H1 (cell line): ENCODE measurements around the gene PRR20C. TPM values are rescaled to one million over a fixed set of nuclear protein-coding genes. Genes with fewer than 3 reads are reported as not detected.
A peak's percentile ranks its signal among the peaks of the same experiment; 100 is the strongest.

Experiments
- CTCF ChIA-PET: fragments of 300-600 bp; sonication (Branson Sonifier 250); formaldehyde crosslinking; loops from one replicate; lab custom pipeline; 2021; ENCODE audit not compliant: partially characterized antibody; lab: Charles Lee
- POLR2A ChIA-PET: fragments of 300-600 bp; sonication (Branson Sonifier 250); formaldehyde crosslinking; loops from one replicate; lab custom pipeline; 2021; ENCODE audit warnings: inconsistent platforms; ENCODE audit not compliant: partially characterized antibody; lab: Charles Lee
- DNase-seq, 2 experiments: peaks; one replicate each; pipeline versions ENCODE4 v3.0.0 to v3.0.0-alpha.2; 2010 to 2022; ENCODE audit warnings: low spot score in 2 of 2, low read depth in 1 of 2, mixed read lengths in 1 of 2
- FAIRE-seq: peaks from 2 replicates; lab custom pipeline; 2011; peaks lifted over from hg19 to GRCh38; lab: Jason Lieb, UNC
- H2AFZ ChIP-seq: 2 replicates; pipeline ENCODE4 v1.8.1; 2012; ENCODE audit warnings: low read length, inconsistent platforms
- H2AK5ac ChIP-seq: 2 replicates; pipeline ENCODE4 v1.6.1; 2013; ENCODE audit warnings: low read depth, low read length
- H2BK120ac ChIP-seq: replicated peaks from 2 replicates; pipeline ENCODE3; 2013; ENCODE audit warnings: low read depth, low read length, inconsistent platforms
- H2BK12ac ChIP-seq: 2 replicates; pipeline ENCODE4 v1.6.1; 2013; ENCODE audit warnings: low read depth, low read length
- H2BK15ac ChIP-seq: 2 replicates; pipeline ENCODE4 v1.6.1; 2013; ENCODE audit warnings: low read length
- H2BK20ac ChIP-seq: 2 replicates; pipeline ENCODE4 v1.6.1; 2013; ENCODE audit warnings: low read length
- H2BK5ac ChIP-seq: 2 replicates; pipeline ENCODE4 v1.6.1; 2013; ENCODE audit warnings: low read depth, low read length
- H3K14ac ChIP-seq: 2 replicates; pipeline ENCODE4 v1.6.1; 2013; ENCODE audit warnings: inconsistent platforms; ENCODE audit not compliant: insufficient read length
- H3K18ac ChIP-seq: 2 replicates; pipeline ENCODE4 v1.6.1; 2013; ENCODE audit warnings: low read length; ENCODE audit errors: extremely low read depth
- H3K23ac ChIP-seq: 2 replicates; pipeline ENCODE4 v1.6.1; 2013; ENCODE audit warnings: inconsistent platforms; ENCODE audit not compliant: insufficient read length
- H3K23me2 ChIP-seq: 2 replicates; pipeline ENCODE4 v1.6.1; 2013; ENCODE audit warnings: low read depth, low read length
- H3K27ac ChIP-seq: 2 replicates; pipeline ENCODE4 v1.6.1; 2011; ENCODE audit warnings: low read depth, low read length, inconsistent platforms
- H3K27me3 ChIP-seq, 4 experiments: replicated peaks in 1 of 4; 1 replicate in 1 of 4; 2 replicates in 3 of 4; pipeline versions ENCODE4 v1.6.1 to v1.8.1; 2011 to 2013; ENCODE audit warnings: low read length in 3 of 4, mild to moderate bottlenecking in 3 of 4, inconsistent platforms in 2 of 4, mixed read lengths in 2 of 4, moderate library complexity in 1 of 4; ENCODE audit not compliant: control insufficient read depth in 3 of 4, insufficient read depth in 3 of 4; ENCODE audit errors: extremely low read depth in 1 of 4
- H3K36me3 ChIP-seq, 4 experiments: 2 replicates each; pipeline versions ENCODE4 v1.6.1 to v1.8.1; 2011 to 2013; ENCODE audit warnings: mild to moderate bottlenecking in 4 of 4, low read length in 3 of 4, moderate library complexity in 2 of 4, control low read depth in 1 of 4, inconsistent platforms in 1 of 4; ENCODE audit not compliant: insufficient read depth in 4 of 4, control insufficient read depth in 2 of 4
- H3K4ac ChIP-seq: replicated peaks from 2 replicates; pipeline ENCODE3; 2013; ENCODE audit warnings: low read length, low read depth, mixed read lengths, inconsistent platforms; ENCODE audit not compliant: insufficient read length
- H3K4me1 ChIP-seq, 4 experiments: replicated peaks in 1 of 4; 1 replicate in 1 of 4; 2 replicates in 3 of 4; pipeline versions ENCODE4 v1.6.1 to v1.8.1; 2011 to 2013; ENCODE audit warnings: low read length in 3 of 4, inconsistent platforms in 2 of 4, mixed read lengths in 1 of 4; ENCODE audit not compliant: insufficient read depth in 4 of 4, control insufficient read depth in 3 of 4
- H3K4me2 ChIP-seq, 2 experiments: 2 replicates each; pipeline versions ENCODE4 v1.6.1 to v1.8.1; 2011 to 2013; ENCODE audit warnings: low read depth in 2 of 2, low read length in 2 of 2, control low read depth in 1 of 2, inconsistent platforms in 1 of 2, mild to moderate bottlenecking in 1 of 2; ENCODE audit not compliant: insufficient read depth in 1 of 2
- H3K4me3 ChIP-seq, 4 experiments: fragments of 200-600, 300-600 bp in 1 of 4; sonication (generic), shearing (Covaris generic), sonication (Bioruptor Twin) in 1 of 4; 2 replicates each; pipeline versions ENCODE4 v1.5.1 to v1.8.1; 2011 to 2016; ENCODE audit warnings: low read length in 4 of 4, low read depth in 3 of 4, control low read depth in 2 of 4, inconsistent platforms in 2 of 4, mild to moderate bottlenecking in 2 of 4, mixed read lengths in 1 of 4, moderate library complexity in 1 of 4; ENCODE audit not compliant: insufficient read depth in 2 of 4; ENCODE audit errors: extremely low read depth in 1 of 4
- H3K56ac ChIP-seq: replicated peaks from 2 replicates; pipeline ENCODE3; 2013; ENCODE audit warnings: low read depth, mild to moderate bottlenecking, mixed read lengths, low read length, inconsistent platforms; ENCODE audit not compliant: insufficient read length
- H3K79me1 ChIP-seq: 2 replicates; pipeline ENCODE4 v1.6.1; 2013; ENCODE audit warnings: low read depth, low read length, control low read depth
- H3K79me2 ChIP-seq, 2 experiments: 2 replicates each; pipeline versions ENCODE4 v1.6.1 to v1.8.1; 2012 to 2013; ENCODE audit warnings: low read length in 2 of 2, mild to moderate bottlenecking in 2 of 2, inconsistent platforms in 1 of 2; ENCODE audit not compliant: insufficient read depth in 2 of 2, control insufficient read depth in 1 of 2
- H3K9ac ChIP-seq, 4 experiments: replicated peaks in 1 of 4; 1 replicate in 1 of 4; 2 replicates in 3 of 4; pipeline versions ENCODE4 v1.6.1 to v1.8.1; 2011 to 2013; ENCODE audit warnings: low read depth in 3 of 4, low read length in 3 of 4, control low read depth in 2 of 4, mild to moderate bottlenecking in 2 of 4, moderate library complexity in 2 of 4, inconsistent platforms in 1 of 4; ENCODE audit errors: extremely low read depth in 1 of 4
- H3K9me3 ChIP-seq, 2 experiments: 2 replicates each; pipeline versions ENCODE4 v1.6.1 to v1.8.1; 2012 to 2013; ENCODE audit warnings: mild to moderate bottlenecking in 2 of 2, moderate library complexity in 2 of 2, control low read depth in 1 of 2, inconsistent platforms in 1 of 2, low read depth in 1 of 2, low read length in 1 of 2, mixed read lengths in 1 of 2; ENCODE audit not compliant: insufficient read depth in 2 of 2
- H4K20me1 ChIP-seq, 2 experiments: replicated peaks in 1 of 2; 2 replicates each; pipeline versions ENCODE3 to v1.8.1; 2011 to 2013; ENCODE audit warnings: inconsistent platforms in 2 of 2, low read length in 2 of 2, mild to moderate bottlenecking in 1 of 2; ENCODE audit not compliant: insufficient read depth in 2 of 2, control insufficient read depth in 1 of 2
- H4K5ac ChIP-seq: 2 replicates; pipeline ENCODE4 v1.6.1; 2013; ENCODE audit warnings: low read length, low read depth, mixed read lengths, inconsistent platforms; ENCODE audit not compliant: insufficient read length
- H4K8ac ChIP-seq: 2 replicates; pipeline ENCODE4 v1.8.0; 2013; ENCODE audit warnings: mild to moderate bottlenecking, moderate library complexity, low read length, inconsistent platforms; ENCODE audit not compliant: insufficient read depth; ENCODE audit errors: extremely low read depth
- H4K91ac ChIP-seq: replicated peaks from 2 replicates; pipeline ENCODE3; 2013; ENCODE audit warnings: low read length, mixed read lengths, inconsistent platforms; ENCODE audit not compliant: insufficient read length
- JUN ChIP-seq: IDR thresholded peaks from 2 replicates; pipeline ENCODE4 v1.6.1; 2011; ENCODE audit warnings: low read depth, mild to moderate bottlenecking, improper control_type of control experiment, low read length
- WGBS, 2 experiments: shearing (Covaris generic) in 1 of 2; methylation state at CpG; one replicate each; pipeline versions ENCODE4 v1.1.6 to v1.1.7; 2013 to 2015; ENCODE audit warnings: low lambda C conversion rate in 2 of 2, mixed read lengths in 2 of 2, inconsistent platforms in 1 of 2, low coverage in 1 of 2, missing lambda C conversion rate in 1 of 2; ENCODE audit not compliant: insufficient replicate concordance in 2 of 2, insufficient coverage in 1 of 2, insufficient read length in 1 of 2; ENCODE audit errors: extremely low coverage in 1 of 2, missing lambda C conversion rate in 1 of 2; 5-methylcytosine and 5-hydroxymethylcytosine counted together
- polyA plus RNA-seq, 7 experiments: library from polyadenylated mRNA; depleted of rRNA in 3 of 7; stranded (reverse) in 5 of 7; unstranded in 2 of 7; fragments of >200 nt in 5 of 7; fragments of 200-250 nt in 2 of 7; gene quantifications; 1 replicate in 5 of 7; 2 replicates in 1 of 7; 4 replicates in 1 of 7; pipeline versions ENCODE4 v1.2.1 to v1.2.3, GENCODE V29; 2011 to 2013; ENCODE audit warnings: missing spikeins in 2 of 7, mixed read lengths in 2 of 7
- total RNA-seq: library from RNA; stranded (reverse); fragmentation: NEBNext Ultra II Directional; extraction: Animal tissue kit (Norgen Biotek cat#: 25700); gene quantifications from 2 replicates; pipeline ENCODE4 v1.2.1, GENCODE V29; 2021

PRR20C gene
- total and polyA plus RNA-seq, 2 of the 8 experiments (the other 6 are each of a cell fraction or from before 2014, with no cell fraction given): not detected

GRCh38 chr13:57136093-57136492 lies 17.8 kb upstream of the PRR20C start:
- no peak overlapping the region for H4K8ac ChIP-seq
- no peak overlapping the region for H3K4me3 ChIP-seq
- no peak overlapping the region for H2BK20ac ChIP-seq
- 86% methylated on average over 2 of the region's 2 CpGs; no CpG with 5 or more reads in 1 of the 2 experiments for WGBS, 2 experiments
- no peaks in the 10 kb centered on the region for H4K20me1 ChIP-seq
- H2AK5ac ChIP-seq: no peak overlapping the region
- no peaks in the 10 kb centered on the region for H3K36me3 ChIP-seq
- ChIA-PET POLR2A (no interaction called here), CTCF (interaction anchor here (0.6 to 0.7 kb wide), 2 partner anchors 365 to 641 kb away, joined by 3 read pairs; no protein-coding TSS in a partner anchor)
- H2BK15ac ChIP-seq: no peak overlapping the region
- no peaks in the 10 kb centered on the region for H3K27me3 ChIP-seq
- H3K27ac ChIP-seq: no peak overlapping the region
- H2BK5ac ChIP-seq: no peak overlapping the region
- no peak overlapping the region for H3K4me2 ChIP-seq
- no peak overlapping the region for H4K91ac ChIP-seq
- H2AFZ ChIP-seq: 0 out of 2 replicates have a peak overlapping the region, but pooled peaks have one; percentile 39
- H3K79me1 ChIP-seq: no peaks in the 10 kb centered on the region
- no peaks in the 10 kb centered on the region; a peak in 1 of 4 replicates for H3K9me3 ChIP-seq
- H3K14ac ChIP-seq: no peak overlapping the region
- FAIRE-seq: no peak
- H3K23ac ChIP-seq: no peak overlapping the region
- no peaks in the 10 kb centered on the region for H3K23me2 ChIP-seq
- no peak overlapping the region for H3K56ac ChIP-seq
- H3K4me1 ChIP-seq: no peaks in the 10 kb centered on the region
- H2BK12ac ChIP-seq: no peak overlapping the region
- H2BK120ac ChIP-seq: no peak overlapping the region
- H4K5ac ChIP-seq: no peak overlapping the region
- H3K79me2 ChIP-seq: no peaks in the 10 kb centered on the region
- H3K9ac ChIP-seq: no peak overlapping the region
- DNase-seq: no peak
- H3K4ac ChIP-seq: no peak overlapping the region
- no peak overlapping the region for H3K18ac ChIP-seq
- no peak for TF ChIP-seq JUN
